Measurements from ENCODE around the gene TBC1D22A. TPM values are rescaled to one million over a fixed set of nuclear protein-coding genes. Genes with fewer than 3 reads are reported as not detected.

TBC1D22A gene
- total and polyA plus RNA-seq, 10 of the 15 experiments (the other 5 are each of a cell fraction or from before 2014, with no cell fraction given), result 0.63 to 44.7 (median 27.4) TPM

DNA sequence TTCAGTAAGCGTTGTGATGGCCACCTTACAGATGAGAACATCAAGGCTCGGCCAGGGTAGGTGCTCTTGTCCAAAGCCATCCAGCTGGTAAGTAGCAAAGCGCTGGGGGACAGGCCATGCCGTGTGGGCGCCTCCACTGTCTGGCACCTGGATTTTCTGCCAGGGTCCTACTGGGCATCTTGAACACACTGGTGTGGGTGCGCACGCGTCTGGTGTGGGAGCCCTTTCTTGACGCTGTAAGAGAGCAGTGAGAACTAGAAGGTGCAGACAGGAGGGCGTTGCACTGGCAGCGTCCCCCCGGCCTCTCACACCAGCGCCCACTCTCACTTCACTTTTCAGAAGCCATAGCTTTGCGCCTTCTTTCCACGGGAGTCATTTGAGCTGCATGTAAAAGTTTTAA, 296.6 kb downstream of the TBC1D22A start:
- no peak for TF ChIP-seq RBBP5 (conservative IDR thresholded peaks at IDR 0.05)
- no peak for TF ChIP-seq EED (IDR thresholded peaks at IDR 0.05; ENCODE audit: low read depth)
- TF ChIP-seq, protein P1, sequence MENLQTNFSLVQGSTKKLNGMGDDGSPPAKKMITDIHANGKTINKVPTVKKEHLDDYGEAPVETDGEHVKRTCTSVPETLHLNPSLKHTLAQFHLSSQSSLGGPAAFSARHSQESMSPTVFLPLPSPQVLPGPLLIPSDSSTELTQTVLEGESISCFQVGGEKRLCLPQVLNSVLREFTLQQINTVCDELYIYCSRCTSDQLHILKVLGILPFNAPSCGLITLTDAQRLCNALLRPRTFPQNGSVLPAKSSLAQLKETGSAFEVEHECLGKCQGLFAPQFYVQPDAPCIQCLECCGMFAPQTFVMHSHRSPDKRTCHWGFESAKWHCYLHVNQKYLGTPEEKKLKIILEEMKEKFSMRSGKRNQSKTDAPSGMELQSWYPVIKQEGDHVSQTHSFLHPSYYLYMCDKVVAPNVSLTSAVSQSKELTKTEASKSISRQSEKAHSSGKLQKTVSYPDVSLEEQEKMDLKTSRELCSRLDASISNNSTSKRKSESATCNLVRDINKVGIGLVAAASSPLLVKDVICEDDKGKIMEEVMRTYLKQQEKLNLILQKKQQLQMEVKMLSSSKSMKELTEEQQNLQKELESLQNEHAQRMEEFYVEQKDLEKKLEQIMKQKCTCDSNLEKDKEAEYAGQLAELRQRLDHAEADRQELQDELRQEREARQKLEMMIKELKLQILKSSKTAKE (IDR thresholded peaks at IDR 0.05; ENCODE audit: low read depth, poor library complexity, severe bottlenecking), result no peak
- TF ChIP-seq SREBF1 (IDR thresholded peaks at IDR 0.05; ENCODE audit: low read length), result no peak
- ChIA-PET CTCF (no interaction called here), POLR2A (no interaction called here), RAD21 (ENCODE audit: unreplicated experiment) (no interaction called here), SMC1A (ENCODE audit: uncharacterized antibody, unreplicated experiment) (no interaction called here)
- no peak for FAIRE-seq
- Histone ChIP-seq H2AFZ (ENCODE audit: control insufficient read depth, low read depth, low read length) (no peak overlapping the region), H3K4me3 (no peak overlapping the region), H3K79me2 (ENCODE audit: control insufficient read depth, insufficient read depth, low read length) (no peaks in the 10 kb centered on the region), H3K27ac (ENCODE audit: control insufficient read depth, insufficient read depth) (peak overlapping the region; percentile 9), H3K4me1 (ENCODE audit: control insufficient read depth, insufficient read depth, low read length) (peaks cover 21% of the 10 kb centered on the region), H3K9ac (ENCODE audit: control insufficient read depth, insufficient read depth, low read length) (0 out of 2 replicates have a peak overlapping the region, but pooled peaks have one; percentile 1), H3K36me3 (ENCODE audit: control insufficient read depth in 2 of 2, insufficient read depth in 2 of 2, low read length in 1 of 2) (peaks cover 12 to 13% of the 10 kb centered on the region in 2 experiments; a peak in 3 of 4 replicates), H4K20me1 (ENCODE audit: control insufficient read depth, insufficient read depth) (no peaks in the 10 kb centered on the region), H3K27me3 (replicated peaks in 1 of 2; ENCODE audit: control insufficient read depth in 2 of 2, insufficient read depth in 2 of 2, low read length in 1 of 2) (no peaks in the 10 kb centered on the region), H3K4me2 (ENCODE audit: control insufficient read depth, insufficient read depth) (peak overlapping the region; percentile 82), H3K9me3 (replicated peaks; ENCODE audit: control insufficient read depth, insufficient read depth, low read length) (no peaks in the 10 kb centered on the region; the same call in 2 of the 3 replicates)
- in situ Hi-C loops (cut with MboI), result no loop called here
- no peak for DNase-seq (ENCODE audit: low read depth, low spot score)
- intact Hi-C loops (cut with micrococcal nuclease; ENCODE audit: unreplicated experiment), result no loop called here
- WGBS (ENCODE audit: insufficient coverage, insufficient replicate concordance, low lambda C conversion rate, missing lambda C conversion rate), result 64% methylated on average over 15 of the region's 15 CpGs
- no TSS peak for BruUV-seq (replicated peaks)
- peak; percentile 64 for ATAC-seq

DNA sequence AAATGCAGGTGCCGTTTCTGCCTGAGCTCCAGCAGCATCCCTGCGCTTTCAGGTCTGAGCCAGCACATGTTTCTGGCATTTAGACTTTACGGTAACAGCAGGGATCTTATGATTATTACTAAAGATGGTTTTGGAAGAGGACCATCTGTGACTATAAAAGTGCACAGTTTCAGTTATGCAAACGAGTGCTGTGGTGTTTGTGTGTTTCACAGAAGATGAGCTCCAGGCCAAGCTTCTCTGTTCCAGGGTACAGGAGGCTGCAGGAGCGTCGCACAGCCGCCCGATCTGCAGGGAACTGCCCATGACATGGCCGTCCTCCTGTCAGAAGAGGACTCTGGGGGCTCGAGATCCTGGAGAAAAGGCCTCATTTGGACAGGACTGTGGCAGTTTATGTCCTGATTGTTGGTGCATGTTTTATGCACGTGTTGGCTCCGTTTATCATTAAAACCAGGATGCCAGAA, 297.3 kb downstream of the TBC1D22A start:
- Histone ChIP-seq H3K27ac (ENCODE audit: control insufficient read depth, insufficient read depth) (peak overlapping the region; percentile 9; the same call in 1 of the 2 replicates), H3K4me1 (ENCODE audit: control insufficient read depth, insufficient read depth, low read length) (peaks cover 21% of the 10 kb centered on the region), H2AFZ (ENCODE audit: control insufficient read depth, low read depth, low read length) (no peak overlapping the region), H3K4me3 (no peak overlapping the region), H3K27me3 (replicated peaks in 1 of 2; ENCODE audit: control insufficient read depth in 2 of 2, insufficient read depth in 2 of 2, low read length in 1 of 2) (no peaks in the 10 kb centered on the region), H3K79me2 (ENCODE audit: control insufficient read depth, insufficient read depth, low read length) (no peaks in the 10 kb centered on the region), H3K4me2 (ENCODE audit: control insufficient read depth, insufficient read depth) (peak overlapping the region; percentile 82), H3K9ac (ENCODE audit: control insufficient read depth, insufficient read depth, low read length) (no peak overlapping the region; the same call in 1 of the 2 replicates), H4K20me1 (ENCODE audit: control insufficient read depth, insufficient read depth) (no peaks in the 10 kb centered on the region), H3K9me3 (replicated peaks; ENCODE audit: control insufficient read depth, insufficient read depth, low read length) (no peaks in the 10 kb centered on the region; the same call in 2 of the 3 replicates), H3K36me3 (ENCODE audit: control insufficient read depth in 2 of 2, insufficient read depth in 2 of 2, low read length in 1 of 2) (peaks cover 9 to 16% of the 10 kb centered on the region in 2 experiments; a peak in 3 of 4 replicates)
- ATAC-seq (peak; percentile 62), FAIRE-seq (peak; percentile 47), DNase-seq (ENCODE audit: low read depth, low spot score) (peak; percentile 8)
- ChIA-PET CTCF (no interaction called here), RAD21 (ENCODE audit: unreplicated experiment) (no interaction called here), POLR2A (no interaction called here), SMC1A (ENCODE audit: uncharacterized antibody, unreplicated experiment) (no interaction called here)
- BruUV-seq (replicated peaks), result no TSS peak
- intact Hi-C loops (cut with micrococcal nuclease; ENCODE audit: unreplicated experiment), result no loop called here
- in situ Hi-C loops (cut with MboI), result no loop called here
- no peak for TF ChIP-seq FOXM1 (IDR thresholded peaks at IDR 0.05; ENCODE audit: low read depth, low read length)
- peak; percentile 88; the same call in 2 of the 3 replicates for TF ChIP-seq POU2F2 (IDR thresholded peaks at IDR 0.05; ENCODE audit: borderline replicate concordance, low read depth, low read length)
- TF ChIP-seq CBX3 (IDR thresholded peaks at IDR 0.05; ENCODE audit: borderline replicate concordance, low read depth), result no peak
- no peak for TF ChIP-seq NFIC (IDR thresholded peaks at IDR 0.05; ENCODE audit: low read depth, low read length)
- TF ChIP-seq WRNIP1 (IDR thresholded peaks at IDR 0.05; ENCODE audit: borderline replicate concordance, low read depth, low read length), result no peak
- TF ChIP-seq KAT2A (conservative IDR thresholded peaks at IDR 0.05; ENCODE audit: control insufficient read depth, low read depth, low read length), result no peak
- TF ChIP-seq SRF (IDR thresholded peaks at IDR 0.05; ENCODE audit: low read depth in 2 of 2, low read length in 2 of 2), result no peak
- TF ChIP-seq NR2C2 (IDR thresholded peaks at IDR 0.05; ENCODE audit: borderline replicate concordance, control insufficient read depth, insufficient read length, low read depth), result no peak
- no peak for TF ChIP-seq RAD51 (IDR thresholded peaks at IDR 0.05)
- 67% methylated on average over 12 of the region's 12 CpGs for WGBS (ENCODE audit: insufficient coverage, insufficient replicate concordance, low lambda C conversion rate, missing lambda C conversion rate)

Measured in GM12878 (cell line).